Testis (tissue), 3 donors: Measurements from ENCODE around the gene FAAH. TPM values are rescaled to one million over a fixed set of nuclear protein-coding genes. Genes with fewer than 3 reads are reported as not detected.
A peak's percentile ranks its signal among the peaks of the same experiment; 100 is the strongest.

Source experiments
- DNase-seq: peaks from one replicate; pipeline ENCODE4 v3.0.0-alpha.2; 2019
- H3K27ac ChIP-seq, 2 donors: fragments of 200-600 bp; sonication (generic); one replicate each; pipeline ENCODE4 v1.5.1; 2019
- H3K27me3 ChIP-seq: fragments of 200-600 bp; sonication (generic); one replicate; pipeline ENCODE4 v1.5.1; 2019
- H3K36me3 ChIP-seq: fragments of 200-600 bp; sonication (generic); one replicate; pipeline ENCODE4 v1.5.1; 2017; ENCODE audit warnings: low read depth; ENCODE audit errors: missing control alignments
- H3K4me1 ChIP-seq: fragments of 200-600 bp; sonication (generic); one replicate; pipeline ENCODE4 v1.5.1; 2019
- H3K4me3 ChIP-seq, 2 donors: fragments of 200-600 bp; sonication (generic); one replicate each; pipeline ENCODE4 v1.5.1; 2017 to 2019
- H3K9me3 ChIP-seq: fragments of 200-600 bp; sonication (generic); one replicate; pipeline ENCODE4 v1.5.1; 2017
- POLR2A ChIP-seq: fragments of 450-650 bp; IDR thresholded peaks from one replicate; pipeline ENCODE4 v1.6.1; 2017; ENCODE audit warnings: antibody characterized with exemption, mild to moderate bottlenecking, moderate library complexity
- WGBS, 2 donors: methylation state at CpG; one replicate each; pipeline ENCODE4 v1.1.5; 2018; 5-methylcytosine and 5-hydroxymethylcytosine counted together
- intact Hi-C: fragments of 100-400 bp; cut with DNase I; formaldehyde crosslinking; loops from one replicate; pipeline ENCODE4 v1.15.1; 2023; ENCODE audit warnings: low total_unique reads
- polyA plus RNA-seq: library from polyadenylated mRNA; stranded (reverse); fragments of 350-450 nt; fragmentation: Illumina TruSeq; extraction: RNeasy Lipid Tissue Mini Kit (QIAGEN cat#74804); gene quantifications from one replicate; pipeline ENCODE4 v1.2.3, GENCODE V29; 2014; ENCODE audit warnings: low read depth, low replicate concordance; ENCODE audit not compliant: insufficient read depth
- total RNA-seq, 2 donors: library from RNA; depleted of rRNA; stranded (reverse); fragments of >200 nt; gene quantifications; one replicate each; pipeline ENCODE4 v1.2.3, GENCODE V29; 2016
- TF ChIP-seq, protein P1 (sequence below), 3 experiments: fragments of 450-650 bp in 2 of 3; fragments of 200-600 bp in 1 of 3; sonication (generic) in 1 of 3; IDR thresholded peaks; one replicate each; pipeline ENCODE4 v1.5.1; 2016 to 2019; ENCODE audit warnings: antibody characterized with exemption in 3 of 3, mild to moderate bottlenecking in 2 of 3, moderate library complexity in 1 of 3

The FAAH gene
- total and polyA plus RNA-seq, 3 donors from 2014 or later, result 55.8 to 113 (median 72.0) TPM

DNA sequence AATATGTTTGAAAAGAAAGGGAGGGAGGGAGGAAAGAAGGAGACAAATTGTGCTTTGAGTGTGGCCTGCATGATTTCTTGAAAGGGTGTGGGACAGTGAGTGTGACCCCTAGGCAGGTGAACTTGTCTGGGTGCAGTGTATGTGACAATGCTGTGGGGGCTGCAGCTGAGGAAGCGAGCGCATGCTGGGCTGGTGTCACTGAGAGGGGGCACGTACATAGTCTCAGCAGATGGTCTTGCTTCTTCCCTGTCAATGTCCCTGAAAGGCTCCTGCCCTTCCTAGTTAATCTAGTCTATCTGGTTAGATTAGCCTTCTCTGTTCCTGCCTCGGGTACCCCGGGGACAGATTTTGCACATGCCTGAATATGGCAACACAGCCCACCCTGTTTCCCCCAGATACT is 9.8 kb downstream of the FAAH start:
- intact Hi-C loops, result loop anchor here (10.0 kb wide), 1 partner anchor 121 kb away; no protein-coding TSS in a partner anchor
- H3K27ac ChIP-seq, result no peak overlapping the region
- 89 to 94% methylated on average over 5 of the region's 5 CpGs for WGBS, 2 donors

DNA sequence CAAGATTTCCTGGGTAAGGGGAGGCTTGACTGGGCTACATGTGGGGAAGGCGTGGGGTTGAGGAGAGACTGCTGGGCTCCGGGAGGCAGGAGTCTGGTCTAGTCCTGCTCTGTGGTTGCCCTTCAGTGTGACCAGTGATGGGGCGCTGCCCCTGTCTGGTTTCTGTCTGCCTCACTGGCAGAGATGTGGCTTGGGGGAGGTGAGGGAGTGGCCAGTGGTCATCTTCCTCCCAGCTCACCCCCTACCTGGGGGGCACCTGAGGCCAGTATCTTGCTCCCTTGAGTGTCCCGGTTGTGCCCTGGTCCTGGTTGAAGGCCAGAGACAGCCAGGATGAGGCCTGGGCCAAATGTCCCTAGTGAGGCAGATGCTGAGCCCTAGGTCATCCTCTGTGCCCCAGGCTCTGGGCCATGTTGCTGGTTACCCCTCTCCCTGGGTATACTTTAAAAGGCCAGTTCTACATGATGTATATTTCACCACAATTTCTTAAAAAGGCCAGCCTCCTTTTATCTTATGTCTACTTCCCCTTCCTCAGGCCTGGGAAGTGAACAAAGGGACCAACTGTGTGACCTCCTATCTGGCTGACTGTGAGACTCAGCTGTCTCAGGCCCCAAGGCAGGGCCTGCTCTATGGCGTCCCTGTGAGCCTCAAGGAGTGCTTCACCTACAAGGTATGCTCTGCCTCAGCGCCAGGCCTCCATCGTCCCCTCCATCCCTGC is 10.5 kb downstream of the FAAH start:
- 82 to 90% methylated on average over 5 to 7 of the region's 7 CpGs for WGBS, 2 donors
- intact Hi-C loops, result loop anchor here (10.0 kb wide), 1 partner anchor 120 kb away; no protein-coding TSS in a partner anchor
- Histone ChIP-seq H3K4me1 (peaks cover 5% of the 10 kb centered on the region), H3K4me3 (no peak overlapping the region), H3K36me3 (no peaks in the 10 kb centered on the region), H3K27ac (no peak overlapping the region), H3K27me3 (no peaks in the 10 kb centered on the region), H3K9me3 (no peaks in the 10 kb centered on the region)
- TF ChIP-seq POLR2A, result no peak
- TF ChIP-seq, protein P1, sequence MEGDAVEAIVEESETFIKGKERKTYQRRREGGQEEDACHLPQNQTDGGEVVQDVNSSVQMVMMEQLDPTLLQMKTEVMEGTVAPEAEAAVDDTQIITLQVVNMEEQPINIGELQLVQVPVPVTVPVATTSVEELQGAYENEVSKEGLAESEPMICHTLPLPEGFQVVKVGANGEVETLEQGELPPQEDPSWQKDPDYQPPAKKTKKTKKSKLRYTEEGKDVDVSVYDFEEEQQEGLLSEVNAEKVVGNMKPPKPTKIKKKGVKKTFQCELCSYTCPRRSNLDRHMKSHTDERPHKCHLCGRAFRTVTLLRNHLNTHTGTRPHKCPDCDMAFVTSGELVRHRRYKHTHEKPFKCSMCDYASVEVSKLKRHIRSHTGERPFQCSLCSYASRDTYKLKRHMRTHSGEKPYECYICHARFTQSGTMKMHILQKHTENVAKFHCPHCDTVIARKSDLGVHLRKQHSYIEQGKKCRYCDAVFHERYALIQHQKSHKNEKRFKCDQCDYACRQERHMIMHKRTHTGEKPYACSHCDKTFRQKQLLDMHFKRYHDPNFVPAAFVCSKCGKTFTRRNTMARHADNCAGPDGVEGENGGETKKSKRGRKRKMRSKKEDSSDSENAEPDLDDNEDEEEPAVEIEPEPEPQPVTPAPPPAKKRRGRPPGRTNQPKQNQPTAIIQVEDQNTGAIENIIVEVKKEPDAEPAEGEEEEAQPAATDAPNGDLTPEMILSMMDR (IDR thresholded peaks at IDR 0.05), result no peak
- no peak for DNase-seq

More for the DNA sequence above, 9.8 kb downstream of the FAAH start:
- no peaks in the 10 kb centered on the region for H3K9me3 ChIP-seq
- H3K27me3 ChIP-seq, result no peaks in the 10 kb centered on the region
- H3K4me1 ChIP-seq, result peaks cover 5% of the 10 kb centered on the region
- H3K36me3 ChIP-seq, result no peaks in the 10 kb centered on the region
- no peak overlapping the region for H3K4me3 ChIP-seq
- TF ChIP-seq, protein P1 (IDR thresholded peaks at IDR 0.05), result no peak
- TF ChIP-seq POLR2A, result no peak
- no peak for DNase-seq

DNA sequence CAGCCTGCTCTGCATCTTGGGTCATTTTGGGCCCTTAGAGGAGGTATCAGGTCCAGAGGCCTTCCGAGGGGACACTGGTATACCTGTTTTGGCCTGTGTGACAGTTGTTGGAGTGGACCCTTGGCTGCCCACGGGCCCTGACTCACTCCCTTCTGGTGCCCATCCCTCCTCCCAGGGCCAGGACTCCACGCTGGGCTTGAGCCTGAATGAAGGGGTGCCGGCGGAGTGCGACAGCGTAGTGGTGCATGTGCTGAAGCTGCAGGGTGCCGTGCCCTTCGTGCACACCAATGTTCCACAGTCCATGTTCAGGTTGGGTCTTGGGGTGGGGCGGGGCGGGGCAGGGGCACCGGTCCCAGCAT is 11.1 kb downstream of the FAAH start:
- H3K9me3 ChIP-seq, result no peaks in the 10 kb centered on the region
- no peaks in the 10 kb centered on the region for H3K27me3 ChIP-seq
- peaks cover 5% of the 10 kb centered on the region for H3K4me1 ChIP-seq
- 79 to 87% methylated on average over 7 to 12 of the region's 12 CpGs for WGBS, 2 donors
- intact Hi-C loops, result loop anchor here (10.0 kb wide), 1 partner anchor 120 kb away; no protein-coding TSS in a partner anchor
- H3K4me3 ChIP-seq, result peak overlapping the region in 1 of 2 donors; percentile 38
- no peak for TF ChIP-seq POLR2A
- TF ChIP-seq, protein P1 (IDR thresholded peaks at IDR 0.05), result no peak
- no peaks in the 10 kb centered on the region for H3K36me3 ChIP-seq
- H3K27ac ChIP-seq, result no peak overlapping the region
- no peak for DNase-seq

GRCh38 chr1:46405724-46406123 is 11.6 kb downstream of the FAAH start:
- 52 to 67% methylated on average over 8 to 16 of the region's 17 CpGs for WGBS, 2 donors
- Histone ChIP-seq H3K36me3 (no peaks in the 10 kb centered on the region), H3K4me3 (peak overlapping the region; percentile 31 to 38), H3K4me1 (peaks cover 5% of the 10 kb centered on the region), H3K27me3 (no peaks in the 10 kb centered on the region), H3K9me3 (no peaks in the 10 kb centered on the region), H3K27ac (no peak overlapping the region)
- DNase-seq, result no peak
- intact Hi-C loops, result loop anchor here (10.0 kb wide), 1 partner anchor 119 kb away; no protein-coding TSS in a partner anchor
- TF ChIP-seq, protein P1 (IDR thresholded peaks at IDR 0.05), result no peak
- no peak for TF ChIP-seq POLR2A
